Heart left ventricle (tissue), 13 donors: Measurements from ENCODE around the gene GPER1.

Source experiments
- CTCF ChIP-seq, 12 donors: fragments of 200-600 bp; sonication (generic) in 4 of 12; IDR thresholded peaks; one replicate each; pipeline versions ENCODE4 v1.5.0 to v1.8.0; 2018 to 2022; ENCODE audit warnings: antibody characterized with exemption in 12 of 12, mild to moderate bottlenecking in 5 of 12
- POLR2A ChIP-seq, 2 donors: fragments of 450-650 bp; IDR thresholded peaks; one replicate each; pipeline ENCODE4 v1.6.1; 2017; ENCODE audit warnings: antibody characterized with exemption in 2 of 2, mild to moderate bottlenecking in 2 of 2, moderate library complexity in 2 of 2
- donor health status: ischemic (EF 13 %, LVEDD 7.1; RV severe dilation, severe dysfunction).
- donor health status: DM: no; HTN: yes; CAD: no.
- donor health status: DM: no; HTN: no; CAD: no.
- donor health status: ischemic (EF 25% LVEDD 6.9; RV normal size, moderate dysfunction).
- donor health status: ischemic (EF 25% LVEDD 5.7; RV mildly dilated, moderate dysfunction).
- donor health status: ischemic (EF 35%, LVEDD 5.7; RV mildly dilated, moderate dysfunction).
- donor health status: nonischemic (EF 11% LVEDD 7.7; RV severe dilation, severe dysfunction).
- donor health status: DM: yes; HTN: yes; CAD: no.
- donor health status: PGD.
- donor health status: ischemic (EF 29% LVEDD 5.4; RV normal size, mild dysfunction).
- donor health status: nonischemic (EF 23%, LVEDD 6.1; RV moderate dilation, normal function).

GRCh38 chr7:1066242-1066588 lies 21.7 kb upstream of the GPER1 start:
- TF ChIP-seq CTCF (IDR thresholded peaks at IDR 0.05) (no peak), POLR2A (IDR thresholded peaks at IDR 0.05) (no peak)
